ENCODE measurements around the gene PLAGL2. TPM values are rescaled to one million over a fixed set of nuclear protein-coding genes. Genes with fewer than 3 reads are reported as not detected.

PLAGL2 gene
- total RNA-seq, 1 experiment from 2014 or later, result 44.4 TPM

GRCh38 chr20:32158943-32159660, 48.4 kb downstream of the PLAGL2 start:
- no peak overlapping the region for H2AK5ac ChIP-seq (ENCODE audit: insufficient read length, low read length)
- no peak overlapping the region for H3K27ac Mint-ChIP-seq
- H2AFZ ChIP-seq (ENCODE audit: low read length), result no peak overlapping the region
- no peaks in the 10 kb centered on the region for H3K9me3 ChIP-seq (ENCODE audit: control insufficient read depth, low read depth, low read length)
- H4K5ac ChIP-seq (ENCODE audit: insufficient read length, low read depth, low read length), result no peak overlapping the region
- no peak overlapping the region for H3K4me2 ChIP-seq (ENCODE audit: insufficient read depth, insufficient read length, low read length)
- no peaks in the 10 kb centered on the region for H3K27me3 ChIP-seq (ENCODE audit: insufficient read depth, low read length)
- H2BK12ac ChIP-seq (ENCODE audit: insufficient read length, low read depth, low read length), result no peak overlapping the region
- no peaks in the 10 kb centered on the region for H3K4me1 ChIP-seq (ENCODE audit: insufficient read depth, low read length)
- H4K91ac ChIP-seq (ENCODE audit: insufficient read length, low read depth, low read length), result no peak overlapping the region
- H3K9ac ChIP-seq (ENCODE audit: extremely low read depth, insufficient read length, low read length), result no peak overlapping the region
- no peaks in the 10 kb centered on the region for H3K9me3 Mint-ChIP-seq
- H3K23ac ChIP-seq (ENCODE audit: insufficient read length, low read depth, low read length), result no peak overlapping the region
- DNase-seq, result no peak
- H4K20me1 ChIP-seq (ENCODE audit: control insufficient read depth, insufficient read depth, insufficient read length), result no peaks in the 10 kb centered on the region
- H4K8ac ChIP-seq (replicated peaks; ENCODE audit: insufficient read length, low read depth, low read length), result no peak overlapping the region
- no peak overlapping the region for H3K14ac ChIP-seq (ENCODE audit: insufficient read depth, low read length)
- no peaks in the 10 kb centered on the region for H3K79me1 ChIP-seq (ENCODE audit: insufficient read depth, low read depth, low read length, poor library complexity, severe bottlenecking)
- no peak overlapping the region for H3K27ac ChIP-seq (ENCODE audit: insufficient read length, low read depth, low read length)
- no peak overlapping the region for H2BK5ac ChIP-seq (ENCODE audit: insufficient read length, low read length)
- no peak overlapping the region for H2BK15ac ChIP-seq (ENCODE audit: low read depth, low read length)
- no peak overlapping the region for H3T11ph ChIP-seq (ENCODE audit: low read length)
- H3K18ac ChIP-seq (ENCODE audit: insufficient read length, low read depth, low read length), result no peak overlapping the region
- no peak overlapping the region for H3K4me3 Mint-ChIP-seq
- TF ChIP-seq CTCF (conservative IDR thresholded peaks at IDR 0.05), result no peak
- no CpG with 5 or more reads among the region's 4 CpGs for WGBS (ENCODE audit: extremely low coverage, insufficient read length, low lambda C conversion rate)
- no peak overlapping the region for H3K56ac ChIP-seq (ENCODE audit: insufficient read length, low read depth, low read length)
- no peaks in the 10 kb centered on the region for H3K27me3 Mint-ChIP-seq (ENCODE audit: low read depth)
- H3K36me3 Mint-ChIP-seq (ENCODE audit: insufficient read depth in 1 of 3, low read depth in 3 of 3), result peaks cover 29 to 78% (median 64%) of the 10 kb centered on the region in 3 experiments; a peak in 6 of 7 replicates
- no peak overlapping the region for H2BK120ac ChIP-seq (ENCODE audit: low read depth, low read length, poor library complexity, severe bottlenecking)
- peaks cover 2 to 7% of the 10 kb centered on the region in 2 experiments; a peak in 3 of 4 replicates for H3K4me1 Mint-ChIP-seq
- H3K23me2 ChIP-seq (ENCODE audit: insufficient read length, low read depth, low read length, poor library complexity, severe bottlenecking), result no peaks in the 10 kb centered on the region
- no peak overlapping the region for H3K4ac ChIP-seq (ENCODE audit: low read depth, low read length)
- H2BK20ac ChIP-seq (ENCODE audit: low read depth, low read length, poor library complexity, severe bottlenecking), result no peak overlapping the region
- H3K79me2 ChIP-seq (ENCODE audit: insufficient read depth, low read length), result no peaks in the 10 kb centered on the region

Measured in H9 (cell line).